ENCODE measurements around the gene THRA. TPM values are rescaled to one million over a fixed set of nuclear protein-coding genes. Genes with fewer than 3 reads are reported as not detected.
A peak's percentile ranks its signal among the peaks of the same experiment; 100 is the strongest.

Gene THRA
- total RNA-seq, 1 donor from 2014 or later = 88.3 TPM

GRCh38 chr17:40060887-40061608 is 1.7 kb upstream of the THRA start:
- no peak for ATAC-seq
- DNase-seq (ENCODE audit: missing footprints) = no peak
- intact Hi-C loops (cut with DNase I) = no loop called here

DNA sequence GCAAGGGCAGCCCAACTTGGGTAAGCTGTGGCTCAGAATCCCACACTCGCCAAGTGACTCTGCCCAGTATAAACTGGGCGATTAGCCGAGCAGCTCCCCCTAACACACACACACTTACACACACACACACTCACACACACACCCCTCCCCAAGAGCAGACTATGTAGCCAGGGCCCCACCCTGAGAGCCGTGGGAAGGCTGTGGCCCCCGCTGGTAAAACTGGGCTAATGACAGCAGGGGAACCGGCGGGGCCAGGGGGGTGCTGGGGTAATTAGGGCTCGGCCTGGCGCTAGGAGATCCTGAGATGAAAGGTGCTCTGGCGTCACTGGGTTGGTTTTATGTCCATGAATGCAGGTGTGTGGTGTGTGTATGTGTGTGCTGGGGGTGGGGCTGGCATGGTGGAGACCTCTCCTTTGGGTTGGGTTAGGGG is 1.1 kb upstream of the THRA start:
- intact Hi-C loops (cut with DNase I) = loop anchor here (2.0 kb wide), 2 partner anchors 25 to 49 kb away; no protein-coding TSS in a partner anchor
- no peak for DNase-seq (ENCODE audit: missing footprints)
- no peak for ATAC-seq

DNA sequence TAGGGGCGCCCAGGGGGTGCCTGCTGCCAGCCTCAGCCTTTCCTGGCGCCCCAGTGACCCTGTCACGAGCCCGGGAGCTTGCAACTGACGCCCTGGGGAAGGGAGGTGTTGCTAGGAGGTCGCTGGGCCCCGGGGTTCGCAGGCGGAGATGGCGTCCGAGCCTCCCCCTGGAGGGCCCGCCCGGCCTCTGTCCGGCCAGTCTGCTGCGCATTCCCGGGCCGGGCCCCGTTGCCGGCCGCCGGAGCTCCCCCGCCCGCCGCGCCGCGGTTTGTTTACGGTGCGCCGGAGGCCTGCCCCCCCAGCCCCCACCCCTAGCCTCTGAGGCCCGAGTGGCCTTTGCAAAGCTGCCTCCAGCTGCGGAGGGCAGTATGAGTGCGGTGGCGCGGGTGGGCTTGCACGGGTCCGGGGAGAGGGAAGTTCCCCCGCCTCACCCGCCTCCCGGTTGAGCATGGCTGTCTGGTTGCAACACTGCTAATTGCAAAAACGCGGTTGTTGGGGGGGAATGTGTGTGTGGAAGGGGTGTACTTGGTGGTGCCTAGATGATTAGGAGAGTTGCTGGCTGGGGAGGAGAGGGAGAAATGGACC is 514 bp downstream of the THRA start:
- no peak for DNase-seq (ENCODE audit: missing footprints)
- ATAC-seq = peak; percentile 43
- intact Hi-C loops (cut with DNase I) = loop anchor here (2.0 kb wide), 2 partner anchors 24 to 48 kb away; no protein-coding TSS in a partner anchor

- ATAC-seq (peak; percentile 14), DNase-seq (ENCODE audit: missing footprints) (no peak)
- intact Hi-C loops (cut with DNase I) = loop anchor here (2.0 kb wide), 2 partner anchors 23 to 47 kb away; no protein-coding TSS in a partner anchor
These were observed 1.3 kb downstream of the THRA start for GRCh38 chr17:40063901-40064531.

DNA sequence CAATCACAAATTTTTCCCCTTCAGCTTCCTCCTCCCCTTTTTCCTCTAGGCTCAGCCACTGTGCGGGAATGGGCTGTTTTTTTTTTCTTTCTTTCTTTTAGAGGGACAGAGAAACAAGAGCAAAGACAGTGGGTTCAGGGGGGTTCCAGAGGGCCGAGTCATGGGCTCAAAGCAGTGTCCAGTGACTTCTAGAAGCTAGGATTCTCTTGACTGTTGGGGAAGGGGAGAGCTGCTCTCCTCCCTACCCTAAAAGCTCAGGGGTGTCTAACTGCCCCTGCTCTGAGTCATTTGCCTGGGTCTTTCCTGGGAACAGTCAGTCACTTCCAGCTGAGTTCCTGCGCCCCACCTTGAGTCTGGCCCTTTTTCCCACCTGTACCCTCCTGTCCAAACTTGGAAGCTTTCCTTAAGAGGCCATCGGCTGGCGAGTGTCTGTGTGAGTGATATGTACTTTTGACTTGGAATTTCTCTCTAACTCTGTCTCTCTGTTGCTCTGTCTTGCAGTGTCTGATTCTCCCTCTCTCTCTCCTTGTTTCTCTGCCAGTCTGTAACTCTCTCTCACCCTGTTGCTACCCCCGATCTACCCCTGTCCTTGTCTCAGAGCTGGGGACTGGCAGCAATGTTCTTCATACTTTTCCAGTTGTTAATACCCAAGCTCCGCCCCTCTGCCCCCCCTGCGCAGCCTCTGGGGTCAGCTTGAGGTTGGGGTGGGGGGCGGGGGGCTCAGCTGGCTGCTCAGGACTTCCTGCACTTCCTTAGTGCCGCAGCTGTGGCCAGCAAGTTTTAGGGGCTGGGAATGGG is 2.4 kb downstream of the THRA start:
- DNase-seq (ENCODE audit: missing footprints) = no peak
- intact Hi-C loops (cut with DNase I) = no loop called here
- no peak for ATAC-seq

- ATAC-seq (no peak), DNase-seq (ENCODE audit: missing footprints) (no peak)
- intact Hi-C loops (cut with DNase I) = no loop called here
These were observed 3.2 kb downstream of the THRA start for GRCh38 chr17:40065769-40066510.

DNA sequence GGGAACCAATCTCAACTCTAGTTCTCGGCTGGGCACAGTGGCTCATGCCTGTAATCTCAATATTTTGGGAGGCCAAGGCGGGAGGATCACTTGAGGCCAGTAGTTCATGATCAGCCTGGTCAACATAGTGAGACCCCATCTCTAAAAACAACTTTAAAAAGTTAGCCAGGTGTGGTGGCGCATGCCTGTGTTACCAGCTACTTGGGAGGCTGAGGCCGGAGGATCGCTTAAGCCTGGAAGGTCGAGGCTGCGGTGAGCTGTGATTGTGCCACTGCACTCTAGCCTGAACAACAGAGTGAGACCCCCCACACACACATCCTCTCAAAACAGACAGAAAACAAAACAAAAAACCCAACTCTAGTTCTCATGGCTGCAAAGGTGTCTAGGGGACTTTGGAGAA is 4.9 kb downstream of the THRA start:
- ATAC-seq (no peak), DNase-seq (ENCODE audit: missing footprints) (no peak)
- intact Hi-C loops (cut with DNase I) = loop anchor here (2.0 kb wide), 1 partner anchor 45 kb away; no protein-coding TSS in a partner anchor

DNA sequence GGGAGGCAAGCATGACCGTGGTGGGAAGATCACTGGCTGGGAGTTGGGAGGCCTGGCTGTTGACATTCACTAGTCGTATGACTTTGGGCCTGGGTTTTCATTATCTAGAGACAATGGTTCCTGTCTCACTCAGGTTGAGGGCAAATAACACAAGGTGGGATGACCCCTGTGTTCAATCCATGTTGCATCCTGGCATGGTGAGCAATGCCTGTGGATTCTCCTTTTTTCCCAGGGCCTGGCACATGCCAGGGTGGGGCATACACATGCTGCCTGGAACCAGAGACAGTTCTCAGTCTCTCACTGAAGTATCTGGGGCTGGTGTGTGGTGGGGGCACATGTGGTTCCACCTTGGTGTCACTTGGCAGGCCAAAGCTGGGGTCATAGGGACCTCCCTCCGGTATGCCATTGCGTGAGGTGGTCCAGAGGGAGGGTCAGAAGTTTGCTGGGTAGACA is 5.4 kb downstream of the THRA start:
- intact Hi-C loops (cut with DNase I) = loop anchor here (2.0 kb wide), 1 partner anchor 45 kb away; no protein-coding TSS in a partner anchor
- ATAC-seq = no peak
- DNase-seq (ENCODE audit: missing footprints) = no peak

- ATAC-seq = no peak
- intact Hi-C loops (cut with DNase I) = loop anchor here (2.0 kb wide), 1 partner anchor 44 kb away; no protein-coding TSS in a partner anchor
- no peak for DNase-seq (ENCODE audit: missing footprints)
These were observed 5.8 kb downstream of the THRA start for GRCh38 chr17:40068584-40068916.

GRCh38 chr17:40068917-40069750 is 6.4 kb downstream of the THRA start:
- peak; percentile 95 for DNase-seq (ENCODE audit: missing footprints)
- intact Hi-C loops (cut with DNase I) = loop anchor here (2.0 kb wide), 1 partner anchor 44 kb away; no protein-coding TSS in a partner anchor
- ATAC-seq = peak; percentile 66

DNA sequence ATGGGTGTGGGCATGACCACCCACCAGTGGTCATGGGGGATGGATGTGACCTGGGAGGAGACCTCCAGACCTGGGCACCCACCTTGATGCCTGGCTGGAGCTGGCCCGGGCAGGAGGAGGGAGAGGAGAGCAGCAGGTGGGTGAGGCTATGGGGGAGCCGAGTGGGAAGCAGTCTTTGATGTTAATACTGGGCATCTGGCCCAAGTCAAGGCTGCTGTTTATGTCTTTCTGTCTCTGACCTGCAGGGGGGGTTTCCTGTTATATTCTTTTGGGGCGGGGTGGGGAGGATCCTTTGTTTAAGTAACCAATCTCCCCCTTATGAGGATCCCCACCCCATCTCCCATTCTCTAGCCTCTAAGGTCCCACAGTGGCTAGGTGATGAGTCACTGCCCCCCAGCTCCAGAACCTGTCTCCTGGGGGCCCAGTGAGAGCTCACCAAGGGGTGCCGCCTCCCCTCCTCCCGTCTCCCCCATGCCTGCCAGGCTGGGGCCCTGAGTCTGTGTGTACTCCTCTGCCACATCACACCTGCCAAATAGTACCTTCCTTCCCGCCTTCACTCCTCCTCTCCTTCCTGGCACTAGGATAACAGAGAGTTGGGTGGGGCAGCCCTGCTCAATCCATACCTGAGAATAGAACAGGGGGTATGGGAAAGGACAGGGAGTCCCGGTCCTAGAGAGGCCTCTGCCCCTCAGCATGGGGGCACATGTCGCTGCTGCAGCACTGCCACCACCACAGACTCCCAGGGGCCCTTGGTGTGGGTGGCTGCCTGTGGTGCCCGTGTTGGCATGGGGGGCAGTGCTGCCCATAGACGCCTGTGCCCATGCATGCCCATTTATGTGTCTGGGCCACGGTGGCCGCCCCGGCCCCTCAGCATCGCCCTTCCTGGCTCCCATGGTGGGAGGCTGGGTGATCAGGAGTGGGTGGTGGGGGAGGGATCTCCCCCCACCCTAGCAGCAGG is 7.3 kb downstream of the THRA start:
- intact Hi-C loops (cut with DNase I) = loop anchor here (2.0 to 5.0 kb wide), 2 partner anchors 33 to 43 kb away; no protein-coding TSS in a partner anchor
- no peak for ATAC-seq
- no peak for DNase-seq (ENCODE audit: missing footprints)

GRCh38 chr17:40070709-40071312 is 8.0 kb downstream of the THRA start:
- ATAC-seq = no peak
- DNase-seq (ENCODE audit: missing footprints) = no peak
- intact Hi-C loops (cut with DNase I) = loop anchor here (5.0 kb wide), 1 partner anchor 34 kb away; no protein-coding TSS in a partner anchor

DNA sequence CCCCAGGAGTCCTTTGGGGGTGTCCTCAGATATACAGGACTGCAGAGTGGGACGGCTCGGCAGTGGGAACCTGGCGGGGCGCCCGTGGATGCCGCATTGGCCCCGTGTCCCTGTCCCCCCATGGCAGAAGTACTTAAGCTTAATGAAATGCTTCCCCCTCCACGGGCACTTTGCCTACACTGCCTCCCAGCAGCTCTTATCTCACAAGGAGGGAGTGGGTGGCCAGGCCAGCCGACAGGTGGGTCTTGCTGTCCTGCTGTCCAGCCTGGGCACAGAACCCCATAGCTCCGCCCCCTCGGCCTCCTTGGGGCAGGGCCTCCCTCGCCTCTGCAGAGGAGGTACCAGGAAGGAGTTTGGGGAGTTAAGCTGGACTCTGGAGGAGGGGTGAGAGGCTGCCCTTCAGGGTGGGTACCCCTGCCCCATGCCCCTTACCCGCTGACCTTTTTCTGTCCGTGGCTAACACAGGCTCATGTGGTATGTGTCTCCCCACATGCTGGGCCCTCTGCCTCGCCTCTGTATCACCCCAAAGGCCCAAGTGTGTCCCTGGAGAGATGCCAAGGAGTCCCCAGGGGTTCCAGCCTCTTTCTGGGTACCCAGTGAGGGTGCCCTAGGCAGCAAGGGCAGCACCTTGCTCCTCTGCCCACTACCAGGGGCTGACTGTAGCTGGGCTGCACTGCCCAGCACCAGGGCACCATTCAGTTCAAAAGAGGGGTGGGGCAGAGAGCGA is 8.7 kb downstream of the THRA start:
- ATAC-seq = no peak
- peak; percentile 86 for DNase-seq (ENCODE audit: missing footprints)
- intact Hi-C loops (cut with DNase I) = loop anchor here (5.0 kb wide), 1 partner anchor 34 kb away; no protein-coding TSS in a partner anchor

DNA sequence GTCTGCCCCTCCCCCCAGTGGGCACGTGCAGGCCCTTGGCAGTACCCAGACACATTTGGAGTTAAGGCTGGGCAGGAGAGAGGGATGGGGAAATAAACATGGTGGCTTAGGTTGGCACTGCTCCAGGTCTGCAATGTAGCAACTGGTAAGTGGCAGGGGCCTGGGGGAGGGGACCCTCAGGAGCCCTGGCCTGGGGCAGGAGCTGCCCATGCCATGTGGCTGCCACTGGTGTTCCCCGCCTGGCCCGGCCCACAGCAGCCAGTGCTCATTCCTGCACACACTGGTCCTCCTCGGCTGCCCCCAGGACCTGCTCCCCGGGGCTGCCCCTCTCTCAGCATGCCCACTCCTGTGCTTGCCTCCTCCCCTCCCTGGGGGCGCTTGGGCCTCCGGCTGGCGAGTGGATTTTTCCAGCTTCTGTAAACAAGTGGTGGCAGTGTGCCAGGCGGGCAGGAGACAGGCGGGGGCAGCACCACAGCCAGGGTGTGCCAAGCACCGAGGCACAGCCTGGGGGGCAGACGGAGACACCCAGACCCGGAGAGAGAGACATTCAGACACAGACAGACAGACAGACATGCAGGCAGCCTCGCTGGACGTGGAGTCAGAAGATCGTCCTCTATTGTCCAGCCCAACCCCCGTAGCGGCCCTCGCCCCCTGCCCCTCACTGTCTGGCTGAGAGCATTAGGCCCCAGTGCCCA is 9.4 kb downstream of the THRA start:
- DNase-seq (ENCODE audit: missing footprints) (peak; percentile 88), ATAC-seq (peak; percentile 37)
- intact Hi-C loops (cut with DNase I) = loop anchor here (5.0 kb wide), 1 partner anchor 35 kb away; no protein-coding TSS in a partner anchor
